ENCODE results near the gene SYCE1L.
"Not testable (repeated sequence)": the region's sequence is repeated elsewhere in the genome, so short reads cannot be mapped to it uniquely, and the experiment has no call there.

SYCE1L gene

GRCh38 chr16:77199211-77199610, at the start of gene SYCE1L:
TSS of gene SYCE1L (plus strand) at chr16:77199408. CDS start at chr16:77199452, 44 bp downstream.
- no peak for TF ChIP-seq MAX (IDR thresholded peaks at IDR 0.05; ENCODE audit: low read depth, low read length)
- TF ChIP-seq CTCF (IDR thresholded peaks at IDR 0.05; ENCODE audit: low read depth, low read length) = no peak
- TF ChIP-seq MYC (IDR thresholded peaks at IDR 0.05; ENCODE audit: low read depth, low read length) = no peak
- no peak for TF ChIP-seq POLR2A (IDR thresholded peaks at IDR 0.05; ENCODE audit: extremely low read depth, insufficient read length)
- no peak for DNase-seq (ENCODE audit: low read depth)
- H3K4me3 ChIP-seq (ENCODE audit: low read depth, low read length) = no peak within 1 kb of the TSS

GRCh38 chr16:77157346-77158058, 41.7 kb upstream of the SYCE1L start:
- TF ChIP-seq CTCF (IDR thresholded peaks at IDR 0.05; ENCODE audit: low read depth, low read length) (no peak), MYC (IDR thresholded peaks at IDR 0.05; ENCODE audit: low read depth, low read length) (no peak), POLR2A (IDR thresholded peaks at IDR 0.05; ENCODE audit: extremely low read depth, insufficient read length) (no peak), MAX (IDR thresholded peaks at IDR 0.05; ENCODE audit: low read depth, low read length) (no peak)
- DNase-seq (ENCODE audit: low read depth) = no peak
- H3K4me3 ChIP-seq (ENCODE audit: low read depth, low read length) = no peak overlapping the region

- no peak for DNase-seq (ENCODE audit: low read depth)
- no peak overlapping the region for H3K4me3 ChIP-seq (ENCODE audit: low read depth, low read length)
- TF ChIP-seq MAX (IDR thresholded peaks at IDR 0.05; ENCODE audit: low read depth, low read length) (no peak), POLR2A (IDR thresholded peaks at IDR 0.05; ENCODE audit: extremely low read depth, insufficient read length) (no peak), MYC (IDR thresholded peaks at IDR 0.05; ENCODE audit: low read depth, low read length) (no peak), CTCF (IDR thresholded peaks at IDR 0.05; ENCODE audit: low read depth, low read length) (no peak)
Observed at GRCh38 chr16:77158293-77158692, 40.9 kb upstream of the SYCE1L start.

GRCh38 chr16:77165006-77165405, 34.2 kb upstream of the SYCE1L start:
- DNase-seq (ENCODE audit: low read depth) = no peak
- no peak for TF ChIP-seq POLR2A (IDR thresholded peaks at IDR 0.05; ENCODE audit: extremely low read depth, insufficient read length)
- TF ChIP-seq MYC (IDR thresholded peaks at IDR 0.05; ENCODE audit: low read depth, low read length) = no peak
- no peak for TF ChIP-seq CTCF (IDR thresholded peaks at IDR 0.05; ENCODE audit: low read depth, low read length)
- no peak for TF ChIP-seq MAX (IDR thresholded peaks at IDR 0.05; ENCODE audit: low read depth, low read length)
- H3K4me3 ChIP-seq (ENCODE audit: low read depth, low read length) = no peak overlapping the region

- H3K4me3 ChIP-seq (ENCODE audit: low read depth, low read length); DNase-seq (ENCODE audit: low read depth): not testable (repeated sequence)
Observed at GRCh38 chr16:77165536-77166236, 33.5 kb upstream of the SYCE1L start.

GRCh38 chr16:77166726-77167125, 32.5 kb upstream of the SYCE1L start:
- TF ChIP-seq MYC (IDR thresholded peaks at IDR 0.05; ENCODE audit: low read depth, low read length) = no peak
- no peak for TF ChIP-seq CTCF (IDR thresholded peaks at IDR 0.05; ENCODE audit: low read depth, low read length)
- no peak for TF ChIP-seq POLR2A (IDR thresholded peaks at IDR 0.05; ENCODE audit: extremely low read depth, insufficient read length)
- no peak for DNase-seq (ENCODE audit: low read depth)
- no peak overlapping the region for H3K4me3 ChIP-seq (ENCODE audit: low read depth, low read length)
